OCI-LY7 (cell line): Measurements from ENCODE around the gene DENND2A.

Experiments used
- CTCF ChIP-seq: fragments of 200-600 bp; sonication (generic); conservative IDR thresholded peaks from 2 replicates; pipeline ENCODE4 v1.5.1; 2014; ENCODE audit warnings: mild to moderate bottlenecking, antibody characterized with exemption, low read length, moderate library complexity, mixed read lengths
- EZH2phosphoT487 ChIP-seq: fragments of 200-600 bp; sonication (generic); IDR thresholded peaks from 2 replicates; pipeline ENCODE4 v1.6.1; 2018; ENCODE audit warnings: low read depth, borderline replicate concordance, mild to moderate bottlenecking, mixed run types, antibody characterized with exemption, low read length, moderate library complexity, mixed read lengths

- TF ChIP-seq CTCF = no peak
- no peak for TF ChIP-seq EZH2phosphoT487
Measured at GRCh38 chr7:140604760-140605159, 35.9 kb downstream of the DENND2A start.
